ENCODE measurements around the gene SMAD9. TPM values are rescaled to one million over a fixed set of nuclear protein-coding genes. Genes with fewer than 3 reads are reported as not detected.

Gene SMAD9
- total RNA-seq, 4 donors from 2014 or later = 83.0 to 110 (median 102) TPM

DNA sequence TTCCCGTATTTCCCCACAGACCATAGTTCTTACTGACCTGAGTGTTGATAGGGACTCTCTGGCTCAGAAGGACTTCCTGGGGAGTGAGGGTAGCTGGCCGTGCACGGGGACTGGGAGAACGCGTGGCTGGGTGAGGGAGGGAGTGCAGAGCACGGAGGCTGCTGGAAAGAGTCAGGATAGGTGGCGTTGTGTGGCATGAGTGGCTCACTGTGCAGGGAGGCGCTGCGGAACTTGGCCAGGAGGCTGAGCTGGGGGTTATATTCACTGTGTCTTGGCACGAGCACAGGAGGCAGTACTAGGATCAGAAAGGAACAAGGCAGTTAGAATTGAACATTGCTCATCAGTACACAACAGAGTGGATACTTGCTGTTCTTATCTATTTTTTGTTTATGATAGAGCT lies 47.4 kb downstream of the SMAD9 start:
- Histone ChIP-seq H3K36me3 (peaks cover 29% of the 10 kb centered on the region in 2 donors), H3K4me3 (replicated peaks in 1 of 3) (no peak overlapping the region), H3K4me1 (peaks cover 0 to 6% of the 10 kb centered on the region in 2 donors), H3K27ac (no peak overlapping the region), H3K9me3 (no peaks in the 10 kb centered on the region), H3K27me3 (no peaks in the 10 kb centered on the region)
- WGBS, 2 donors = 68 to 73% methylated on average over 10 of the region's 10 CpGs
- DNase-seq = peak; percentile 44 to 59
- TF ChIP-seq, protein P1, sequence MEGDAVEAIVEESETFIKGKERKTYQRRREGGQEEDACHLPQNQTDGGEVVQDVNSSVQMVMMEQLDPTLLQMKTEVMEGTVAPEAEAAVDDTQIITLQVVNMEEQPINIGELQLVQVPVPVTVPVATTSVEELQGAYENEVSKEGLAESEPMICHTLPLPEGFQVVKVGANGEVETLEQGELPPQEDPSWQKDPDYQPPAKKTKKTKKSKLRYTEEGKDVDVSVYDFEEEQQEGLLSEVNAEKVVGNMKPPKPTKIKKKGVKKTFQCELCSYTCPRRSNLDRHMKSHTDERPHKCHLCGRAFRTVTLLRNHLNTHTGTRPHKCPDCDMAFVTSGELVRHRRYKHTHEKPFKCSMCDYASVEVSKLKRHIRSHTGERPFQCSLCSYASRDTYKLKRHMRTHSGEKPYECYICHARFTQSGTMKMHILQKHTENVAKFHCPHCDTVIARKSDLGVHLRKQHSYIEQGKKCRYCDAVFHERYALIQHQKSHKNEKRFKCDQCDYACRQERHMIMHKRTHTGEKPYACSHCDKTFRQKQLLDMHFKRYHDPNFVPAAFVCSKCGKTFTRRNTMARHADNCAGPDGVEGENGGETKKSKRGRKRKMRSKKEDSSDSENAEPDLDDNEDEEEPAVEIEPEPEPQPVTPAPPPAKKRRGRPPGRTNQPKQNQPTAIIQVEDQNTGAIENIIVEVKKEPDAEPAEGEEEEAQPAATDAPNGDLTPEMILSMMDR (IDR thresholded peaks at IDR 0.05) = no peak
- TF ChIP-seq POLR2A (IDR thresholded peaks at IDR 0.05) = no peak
- intact Hi-C loops (cut with DNase I) = no loop called here

DNA sequence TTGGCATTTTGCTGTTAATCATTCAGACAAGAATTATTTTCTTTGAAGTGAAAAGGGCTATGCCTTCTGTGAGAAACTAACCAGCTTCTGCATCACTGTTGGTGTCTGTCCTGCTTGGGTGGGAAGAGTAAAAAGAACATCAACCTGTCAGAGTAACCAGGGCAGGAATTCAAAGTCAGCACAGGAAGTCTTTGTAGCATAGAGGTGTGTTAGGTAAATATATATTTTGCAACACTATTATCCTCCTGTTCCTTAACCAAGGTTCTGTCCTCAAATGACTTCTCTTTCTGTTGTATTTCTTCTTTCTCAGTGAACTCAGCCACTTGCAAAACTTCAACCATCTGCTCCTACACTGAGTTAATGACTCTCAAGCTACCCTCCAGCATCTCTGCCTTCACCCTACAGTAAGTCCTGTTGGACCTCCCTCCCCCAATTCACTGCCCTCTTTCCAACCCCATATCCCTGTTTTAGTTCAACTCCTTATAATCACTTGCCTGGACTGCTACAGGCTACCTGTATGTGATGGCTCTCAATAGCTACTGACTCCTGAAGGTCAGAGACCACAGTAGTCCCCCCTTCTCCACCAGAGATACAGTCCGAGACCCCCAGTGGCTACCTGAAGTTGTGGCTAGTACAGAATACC lies 49.9 kb downstream of the SMAD9 start:
- Histone ChIP-seq H3K27ac (no peak overlapping the region), H3K36me3 (peaks cover 36 to 48% of the 10 kb centered on the region in 2 donors), H3K27me3 (no peaks in the 10 kb centered on the region), H3K4me3 (replicated peaks in 1 of 3) (no peak overlapping the region), H3K9me3 (no peaks in the 10 kb centered on the region), H3K4me1 (peaks cover 0 to 6% of the 10 kb centered on the region in 2 donors)
- 92 to 100% methylated on average over 1 of the region's 1 CpG for WGBS, 2 donors
- no peak for DNase-seq
- intact Hi-C loops (cut with DNase I) = no loop called here
- TF ChIP-seq POLR2A (IDR thresholded peaks at IDR 0.05) = no peak
- TF ChIP-seq, protein P1 (IDR thresholded peaks at IDR 0.05) = no peak

DNA sequence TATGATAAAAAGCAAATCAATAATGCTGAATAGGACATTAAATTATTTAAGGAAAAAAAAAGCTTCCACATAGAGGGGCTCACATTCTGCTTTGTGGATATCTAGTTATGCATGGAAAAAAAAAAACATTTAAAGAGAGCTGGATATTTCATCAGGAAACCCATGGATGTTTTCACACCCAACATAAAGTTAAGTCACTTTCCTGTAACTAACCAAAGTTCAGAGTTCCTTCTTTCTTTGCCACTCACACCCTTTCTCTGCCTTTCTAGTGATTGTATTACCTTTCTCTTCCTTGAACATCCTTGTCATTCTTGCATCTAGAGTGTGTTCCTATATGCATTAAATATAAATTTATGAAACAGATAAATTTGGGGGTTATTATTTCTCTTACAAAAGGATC lies 53.8 kb downstream of the SMAD9 start:
- Histone ChIP-seq H3K36me3 (peaks cover 20 to 41% of the 10 kb centered on the region in 2 donors), H3K27ac (no peak overlapping the region), H3K4me3 (replicated peaks in 1 of 3) (no peak overlapping the region), H3K27me3 (no peaks in the 10 kb centered on the region), H3K9me3 (no peaks in the 10 kb centered on the region), H3K4me1 (peaks cover 0 to 5% of the 10 kb centered on the region in 2 donors)
- DNase-seq = no peak
- TF ChIP-seq, protein P1 (IDR thresholded peaks at IDR 0.05) = no peak
- TF ChIP-seq POLR2A (IDR thresholded peaks at IDR 0.05) = no peak
- intact Hi-C loops (cut with DNase I) = no loop called here

DNA sequence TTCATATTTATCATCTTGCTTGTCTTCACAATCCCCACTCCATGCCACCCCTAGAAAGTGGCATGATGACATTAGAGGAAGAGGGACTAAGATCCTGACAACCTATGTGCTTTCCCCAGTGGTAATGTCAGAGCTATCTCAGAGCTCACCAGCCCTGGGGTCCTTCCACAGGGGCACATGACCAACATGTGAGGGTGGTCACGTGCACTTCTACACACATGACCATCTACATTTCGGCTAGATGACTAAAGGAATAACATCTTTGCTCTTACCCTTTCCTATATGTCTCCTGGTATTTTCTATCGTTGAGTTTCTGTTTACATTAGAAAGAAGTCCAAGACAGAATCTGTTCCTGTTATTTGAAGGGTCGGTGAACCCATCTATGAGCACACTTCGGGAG lies 54.8 kb downstream of the SMAD9 start:
- Histone ChIP-seq H3K27me3 (no peaks in the 10 kb centered on the region), H3K27ac (no peak overlapping the region), H3K36me3 (peaks cover 20 to 37% of the 10 kb centered on the region in 2 donors), H3K9me3 (no peaks in the 10 kb centered on the region), H3K4me3 (replicated peaks in 1 of 3) (no peak overlapping the region), H3K4me1 (no peaks in the 10 kb centered on the region)
- WGBS, 2 donors = 83 to 91% methylated on average over 5 of the region's 5 CpGs
- no peak for DNase-seq
- no peak for TF ChIP-seq POLR2A (IDR thresholded peaks at IDR 0.05)
- TF ChIP-seq, protein P1 (IDR thresholded peaks at IDR 0.05) = no peak
- intact Hi-C loops (cut with DNase I) = no loop called here

DNA sequence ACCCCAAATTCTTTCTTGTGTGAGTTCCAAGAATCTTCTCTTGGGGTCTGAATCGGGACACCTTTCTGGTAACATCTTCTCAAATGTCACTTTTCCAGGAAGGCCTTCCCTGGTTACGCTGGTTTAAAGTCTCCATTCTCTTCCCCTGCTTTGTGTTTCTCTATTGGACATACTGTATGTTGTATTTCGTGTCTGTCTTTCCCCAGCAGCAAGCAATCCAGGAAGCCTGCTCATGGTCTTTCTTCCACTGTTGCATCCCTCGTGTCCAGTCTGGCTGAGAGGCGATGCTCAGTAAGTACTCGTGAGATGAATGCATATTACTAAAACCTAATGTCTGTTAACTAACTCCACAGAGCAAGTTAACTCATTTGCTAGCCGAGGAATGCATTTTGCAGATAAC lies 57.3 kb downstream of the SMAD9 start:
- Histone ChIP-seq H3K4me1 (no peaks in the 10 kb centered on the region), H3K9me3 (no peaks in the 10 kb centered on the region), H3K27ac (no peak overlapping the region), H3K27me3 (no peaks in the 10 kb centered on the region), H3K4me3 (replicated peaks in 1 of 3) (no peak overlapping the region), H3K36me3 (peaks cover 20 to 32% of the 10 kb centered on the region in 2 donors)
- DNase-seq = no peak
- 85 to 89% methylated on average over 7 of the region's 7 CpGs for WGBS, 2 donors
- no peak for TF ChIP-seq POLR2A (IDR thresholded peaks at IDR 0.05)
- TF ChIP-seq, protein P1 (IDR thresholded peaks at IDR 0.05) = no peak
- intact Hi-C loops (cut with DNase I) = no loop called here

All from thyroid gland (tissue), 4 donors.